Activated CD4-positive, CD25-positive, alpha-beta regulatory T cell treated with anti-CD3 and anti-CD28 coated beads, Interleukin-2, amount 50 U/mL, for 16 hours (primary cell): Measurements from ENCODE around the gene KCP.

Experiments used
- DNase-seq: peaks from one replicate; pipeline ENCODE4 v3.0.0-alpha.2; 2020; ENCODE audit warnings: low read depth, low spot score

Gene KCP

DNA sequence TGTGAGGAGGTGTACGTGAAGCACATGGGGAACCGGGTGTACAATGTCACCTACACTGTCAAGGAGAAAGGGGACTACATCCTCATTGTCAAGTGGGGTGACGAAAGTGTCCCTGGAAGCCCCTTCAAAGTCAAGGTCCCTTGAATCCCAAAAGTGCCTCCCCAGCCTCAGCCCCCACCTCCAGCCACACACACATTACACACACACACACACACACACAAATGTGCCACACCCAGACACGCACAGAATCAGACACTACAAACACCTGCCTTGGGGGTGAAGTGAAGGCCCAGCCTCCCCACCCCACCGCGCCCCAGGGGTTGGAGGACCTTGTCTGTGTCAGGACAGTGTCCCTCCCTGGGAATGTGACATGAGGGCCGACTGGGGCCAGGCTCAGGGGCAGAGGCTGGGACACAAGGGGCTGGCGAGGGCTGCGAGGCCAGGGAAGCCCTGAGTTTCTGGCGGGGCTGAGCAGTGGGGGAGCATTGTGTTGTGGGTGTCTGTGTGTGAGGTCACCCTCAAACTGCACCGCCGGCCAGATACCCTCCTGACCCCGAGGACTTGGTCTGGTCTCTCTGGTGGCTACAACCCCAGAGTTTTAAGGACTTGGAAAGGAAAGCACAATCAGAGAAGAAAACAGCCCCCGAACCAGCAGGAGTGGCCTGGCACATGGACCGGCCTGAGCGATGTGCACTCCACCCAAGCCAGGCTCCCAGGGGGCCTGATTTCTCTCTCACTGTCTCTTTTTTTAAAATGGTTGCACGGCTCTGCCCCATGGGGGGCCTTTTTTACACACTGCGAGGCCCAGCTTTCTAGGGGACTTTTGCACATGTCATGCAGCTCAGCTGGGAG lies 51.9 kb downstream of the KCP start:
- DNase-seq, result no peak

GRCh38 chr7:128856001-128856718 lies 54.3 kb downstream of the KCP start:
- no peak for DNase-seq

- DNase-seq, result no peak
These were observed 55.0 kb downstream of the KCP start for GRCh38 chr7:128855559-128855958.

GRCh38 chr7:128854396-128854795 lies 56.1 kb downstream of the KCP start:
- DNase-seq, result no peak

- no peak for DNase-seq
These were observed 56.7 kb downstream of the KCP start for GRCh38 chr7:128853799-128854198.

DNA sequence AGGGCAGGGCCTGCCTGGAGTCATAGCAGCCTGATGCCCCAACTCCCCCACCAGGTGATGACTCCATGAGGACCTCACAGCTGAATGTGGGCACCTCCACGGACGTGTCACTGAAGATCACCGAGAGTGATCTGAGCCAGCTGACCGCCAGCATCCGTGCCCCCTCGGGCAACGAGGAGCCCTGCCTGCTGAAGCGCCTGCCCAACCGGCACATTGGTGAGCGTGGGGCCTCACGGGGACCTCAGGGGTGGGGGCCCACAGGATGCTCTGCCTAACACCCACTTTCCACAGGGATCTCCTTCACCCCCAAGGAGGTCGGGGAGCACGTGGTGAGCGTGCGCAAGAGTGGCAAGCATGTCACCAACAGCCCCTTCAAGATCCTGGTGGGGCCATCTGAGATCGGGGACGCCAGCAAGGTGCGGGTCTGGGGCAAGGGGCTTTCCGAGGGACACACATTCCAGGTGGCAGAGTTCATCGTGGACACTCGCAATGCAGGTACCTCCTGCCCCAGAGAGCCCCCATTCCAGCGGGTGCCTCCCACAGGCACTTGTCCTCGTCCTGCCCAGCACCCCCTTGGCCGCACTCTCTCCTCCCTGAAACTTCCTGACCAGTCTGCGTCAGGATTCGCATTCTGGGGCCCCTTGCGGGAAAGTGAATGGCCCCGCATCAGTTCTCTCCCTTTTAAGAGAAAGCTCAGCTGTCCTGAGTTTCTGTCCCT lies 57.8 kb downstream of the KCP start:
- no peak for DNase-seq

- DNase-seq, result no peak
These were observed 60.6 kb downstream of the KCP start for GRCh38 chr7:128849804-128850490.

DNA sequence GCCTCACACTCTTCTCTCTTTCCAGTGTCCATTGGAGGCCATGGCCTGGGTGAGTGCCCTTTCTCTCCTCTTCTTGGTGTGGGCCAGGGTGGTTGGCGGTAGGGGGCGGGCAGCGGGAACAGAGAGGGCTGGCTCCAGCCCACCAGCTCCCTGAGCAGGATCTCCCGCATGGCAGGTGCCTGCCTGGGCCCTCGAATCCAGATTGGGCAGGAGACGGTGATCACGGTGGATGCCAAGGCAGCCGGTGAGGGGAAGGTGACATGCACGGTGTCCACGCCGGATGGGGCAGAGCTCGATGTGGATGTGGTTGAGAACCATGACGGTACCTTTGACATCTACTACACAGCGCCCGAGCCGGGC lies 61.4 kb downstream of the KCP start:
- no peak for DNase-seq

- no peak for DNase-seq
These were observed 62.0 kb downstream of the KCP start for GRCh38 chr7:128848289-128849155.

- no peak for DNase-seq
These were observed 62.7 kb downstream of the KCP start for GRCh38 chr7:128847721-128848211.

DNA sequence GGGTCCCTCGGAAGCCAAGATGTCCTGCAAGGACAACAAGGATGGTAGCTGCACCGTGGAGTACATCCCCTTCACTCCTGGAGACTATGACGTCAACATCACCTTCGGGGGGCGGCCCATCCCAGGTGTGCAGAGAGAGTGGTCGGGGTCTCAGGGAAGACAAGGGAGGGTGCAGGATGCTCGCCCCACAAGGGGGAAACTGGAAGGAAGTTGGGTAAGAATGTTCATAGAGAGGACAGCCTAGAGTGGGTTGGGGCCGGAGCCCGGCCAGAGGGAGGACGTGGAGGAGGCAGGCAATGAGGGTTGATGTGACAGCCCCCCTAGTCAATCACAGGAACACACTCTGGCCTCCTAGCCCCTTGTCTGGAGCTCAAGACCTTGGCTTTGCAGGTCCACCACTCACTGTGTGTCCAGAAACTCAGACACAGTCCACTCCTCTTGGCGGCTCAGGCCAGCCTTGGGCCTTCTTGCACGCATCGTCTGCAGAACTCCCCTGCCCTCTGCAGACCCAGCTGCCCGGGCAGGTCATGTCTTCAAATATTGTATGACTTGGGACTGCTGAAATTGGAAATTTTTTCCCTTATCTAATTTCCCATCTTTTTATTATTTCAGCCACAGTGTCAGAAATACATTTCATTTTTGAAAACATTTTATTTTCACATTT lies 63.6 kb downstream of the KCP start:
- DNase-seq, result no peak

DNA sequence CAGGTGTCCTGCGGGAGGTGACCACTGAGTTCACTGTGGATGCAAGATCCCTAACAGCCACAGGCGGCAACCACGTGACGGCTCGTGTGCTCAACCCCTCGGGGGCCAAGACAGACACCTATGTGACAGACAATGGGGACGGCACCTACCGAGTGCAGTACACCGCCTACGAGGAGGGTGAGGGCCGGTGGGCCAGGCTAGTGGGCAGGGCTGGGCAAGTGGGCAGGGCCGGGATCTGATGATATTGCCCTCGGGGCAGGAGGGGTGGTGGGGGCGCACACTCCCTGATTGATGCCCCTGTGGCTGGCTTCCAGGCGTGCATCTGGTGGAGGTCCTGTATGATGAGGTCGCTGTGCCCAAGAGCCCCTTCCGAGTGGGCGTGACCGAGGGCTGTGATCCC lies 64.5 kb downstream of the KCP start:
- no peak for DNase-seq

- DNase-seq, result no peak
These were observed 65.0 kb downstream of the KCP start for GRCh38 chr7:128845475-128845874.

DNA sequence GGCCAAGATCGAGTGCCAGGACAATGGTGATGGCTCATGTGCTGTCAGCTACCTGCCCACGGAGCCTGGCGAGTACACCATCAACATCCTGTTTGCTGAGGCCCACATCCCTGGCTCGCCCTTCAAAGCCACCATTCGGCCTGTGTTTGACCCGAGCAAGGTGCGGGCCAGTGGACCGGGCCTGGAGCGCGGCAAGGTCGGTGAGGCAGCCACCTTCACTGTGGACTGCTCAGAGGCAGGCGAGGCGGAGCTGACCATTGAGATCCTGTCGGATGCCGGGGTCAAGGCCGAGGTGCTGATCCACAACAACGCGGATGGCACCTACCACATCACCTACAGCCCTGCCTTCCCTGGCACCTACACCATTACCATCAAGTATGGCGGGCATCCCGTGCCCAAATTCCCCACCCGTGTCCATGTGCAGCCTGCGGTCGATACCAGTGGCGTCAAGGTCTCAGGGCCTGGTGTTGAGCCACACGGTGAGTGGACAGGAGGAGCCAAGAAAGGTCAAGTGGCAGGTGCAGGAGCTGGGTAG lies 65.7 kb downstream of the KCP start:
- no peak for DNase-seq

DNA sequence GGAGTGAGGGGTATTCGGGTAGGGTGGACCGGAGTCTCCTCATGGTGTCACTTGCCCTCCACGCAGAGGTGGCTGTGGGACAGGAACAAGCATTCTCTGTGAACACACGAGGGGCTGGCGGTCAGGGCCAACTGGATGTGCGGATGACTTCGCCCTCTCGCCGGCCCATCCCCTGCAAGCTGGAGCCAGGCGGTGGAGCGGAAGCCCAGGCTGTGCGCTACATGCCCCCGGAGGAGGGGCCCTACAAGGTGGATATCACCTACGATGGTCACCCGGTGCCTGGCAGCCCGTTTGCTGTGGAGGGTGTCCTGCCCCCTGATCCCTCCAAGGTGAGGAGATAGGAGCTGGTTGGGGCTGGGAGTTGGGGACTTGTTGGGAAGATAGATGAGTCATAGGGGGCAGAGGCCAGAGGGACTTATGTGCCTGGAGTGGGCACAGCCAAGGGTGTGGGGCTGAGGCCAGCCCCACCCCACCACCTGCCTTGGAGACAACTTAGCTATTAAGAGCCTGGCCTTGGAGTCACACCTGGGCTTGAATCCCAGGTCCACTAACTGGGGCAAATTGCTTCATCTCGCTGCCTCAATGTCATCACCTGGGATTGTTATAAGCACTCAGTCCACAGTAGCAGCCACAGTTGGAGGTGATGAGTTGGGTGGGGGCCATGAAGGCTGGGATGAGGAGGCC lies 66.4 kb downstream of the KCP start:
- no peak for DNase-seq

DNA sequence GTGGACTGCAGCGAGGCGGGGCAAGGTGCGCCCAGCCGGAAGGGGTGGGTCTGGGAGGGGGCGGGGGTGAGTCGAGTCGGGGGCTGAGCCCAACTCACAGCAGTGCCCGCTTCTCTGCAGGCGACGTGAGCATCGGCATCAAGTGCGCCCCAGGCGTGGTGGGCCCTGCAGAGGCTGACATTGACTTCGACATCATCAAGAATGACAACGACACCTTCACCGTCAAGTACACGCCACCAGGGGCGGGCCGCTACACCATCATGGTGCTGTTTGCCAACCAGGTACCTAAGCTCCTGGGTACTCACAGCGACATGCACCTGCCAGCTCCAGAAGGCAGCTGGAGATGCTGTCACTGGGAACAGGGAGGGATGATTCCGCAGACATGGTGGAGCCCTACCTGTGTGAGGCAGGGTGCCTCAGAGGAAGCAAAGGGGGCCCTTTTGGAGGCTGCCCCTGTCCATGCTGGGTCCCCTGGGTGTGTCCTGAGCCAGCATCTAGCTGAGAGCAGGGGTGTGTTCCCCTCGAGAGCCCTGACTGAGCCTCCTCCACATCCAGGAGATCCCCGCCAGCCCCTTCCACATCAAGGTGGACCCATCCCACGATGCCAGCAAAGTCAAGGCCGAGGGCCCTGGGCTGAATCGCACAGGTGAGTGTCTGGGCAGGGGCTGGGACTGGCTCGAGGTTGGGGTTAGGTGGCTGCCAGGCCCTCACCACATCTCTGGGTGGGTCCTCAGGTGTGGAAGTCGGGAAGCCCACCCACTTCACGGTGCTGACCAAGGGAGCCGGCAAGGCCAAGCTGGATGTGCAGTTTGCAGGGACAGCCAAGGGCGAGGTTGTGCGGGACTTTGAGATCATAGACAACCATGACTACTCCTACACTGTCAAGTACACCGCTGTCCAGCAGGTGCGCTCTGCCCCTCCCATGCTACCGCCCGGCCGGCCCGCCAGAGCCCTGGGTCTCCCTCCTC lies 67.6 kb downstream of the KCP start:
- no peak for DNase-seq

- no peak for DNase-seq
These were observed 68.4 kb downstream of the KCP start for GRCh38 chr7:128841921-128842673.
